HG02840 (cell line): ENCODE results near the gene PDGFA.

Experiments used
- ATAC-seq: cut with Tn5 transposase; IDR thresholded peaks from one replicate; pipeline ENCODE4 v1.9.1; 2021; ENCODE audit warnings: mild to moderate bottlenecking, moderate library complexity, moderate number of reproducible peaks; ENCODE audit not compliant: unreplicated experiment, low FRiP score

PDGFA gene

DNA sequence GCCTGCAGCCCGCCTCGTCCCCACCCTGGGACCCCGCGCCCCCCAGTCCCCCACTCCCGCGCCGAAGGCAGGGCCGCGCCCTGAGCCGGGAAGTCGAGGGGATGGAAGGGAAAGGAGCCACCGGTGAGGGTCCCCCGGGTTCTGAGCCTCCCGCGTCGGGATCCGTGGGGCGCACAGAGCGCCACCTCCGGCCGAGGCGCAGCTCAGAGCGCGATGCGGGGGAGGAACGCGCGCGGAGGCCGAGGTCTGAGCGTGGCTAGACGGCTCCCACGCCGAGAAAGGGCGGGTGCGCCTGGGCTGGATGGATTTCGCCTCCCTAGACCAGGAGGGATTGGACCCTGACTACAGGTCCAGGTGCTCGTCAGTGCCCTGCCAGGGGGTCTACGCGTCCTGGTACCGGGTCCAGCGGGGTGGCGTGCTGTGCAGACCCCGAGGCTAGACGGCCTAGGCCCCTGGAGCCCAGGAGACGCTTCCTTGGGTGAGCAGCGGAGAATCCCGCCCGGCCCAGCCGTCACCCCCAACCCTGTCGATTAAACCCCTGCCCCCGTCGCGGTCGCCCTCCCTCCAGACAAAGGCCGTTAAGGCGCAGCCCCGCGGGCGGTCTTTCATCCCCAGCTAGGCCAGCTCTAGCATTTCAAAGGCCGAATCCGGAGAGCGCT is 986 bp upstream of the PDGFA start:
- no peak for ATAC-seq

DNA sequence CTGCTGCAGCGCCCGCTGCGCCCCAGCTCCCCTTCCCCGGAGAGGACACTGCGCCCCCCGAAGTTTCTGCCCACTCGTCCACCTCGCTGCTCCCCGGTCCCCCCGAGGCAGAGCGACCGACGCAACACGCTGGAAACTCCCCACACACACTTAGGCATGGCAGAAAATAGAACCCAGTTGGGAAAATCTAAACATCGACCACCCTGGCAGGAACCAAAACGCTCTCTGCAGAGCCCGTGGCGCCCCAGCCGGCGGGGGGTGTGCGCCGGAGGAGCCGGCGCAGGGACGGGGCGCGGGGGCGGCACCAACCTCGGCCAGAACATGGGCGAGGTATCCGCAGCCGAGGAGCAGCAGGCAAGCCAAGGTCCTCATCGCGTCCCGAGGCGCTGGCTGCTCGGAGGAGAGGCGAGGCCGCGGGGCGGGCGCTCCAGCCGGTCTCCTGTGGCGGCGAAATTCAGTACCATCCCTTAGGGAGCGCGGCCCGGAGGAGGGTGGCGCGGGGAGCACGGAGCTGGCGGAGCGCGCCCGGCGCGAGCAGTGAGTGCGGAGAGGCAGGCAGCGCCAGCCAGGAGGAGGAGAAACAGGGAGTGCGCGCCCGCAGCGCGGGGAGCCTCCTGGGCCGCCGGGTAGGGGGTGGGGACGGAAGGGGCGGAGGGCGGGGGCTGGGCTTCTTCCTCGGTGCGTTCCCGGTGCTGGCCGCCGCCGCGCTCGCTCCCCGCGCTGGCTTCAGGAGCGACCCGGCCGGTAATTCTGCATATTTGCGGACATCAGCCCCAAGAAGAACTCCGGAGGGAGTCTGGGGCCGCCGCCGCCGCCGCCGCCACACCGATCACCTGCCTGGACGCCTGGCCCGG is 789 bp downstream of the PDGFA start:
- no peak for ATAC-seq

DNA sequence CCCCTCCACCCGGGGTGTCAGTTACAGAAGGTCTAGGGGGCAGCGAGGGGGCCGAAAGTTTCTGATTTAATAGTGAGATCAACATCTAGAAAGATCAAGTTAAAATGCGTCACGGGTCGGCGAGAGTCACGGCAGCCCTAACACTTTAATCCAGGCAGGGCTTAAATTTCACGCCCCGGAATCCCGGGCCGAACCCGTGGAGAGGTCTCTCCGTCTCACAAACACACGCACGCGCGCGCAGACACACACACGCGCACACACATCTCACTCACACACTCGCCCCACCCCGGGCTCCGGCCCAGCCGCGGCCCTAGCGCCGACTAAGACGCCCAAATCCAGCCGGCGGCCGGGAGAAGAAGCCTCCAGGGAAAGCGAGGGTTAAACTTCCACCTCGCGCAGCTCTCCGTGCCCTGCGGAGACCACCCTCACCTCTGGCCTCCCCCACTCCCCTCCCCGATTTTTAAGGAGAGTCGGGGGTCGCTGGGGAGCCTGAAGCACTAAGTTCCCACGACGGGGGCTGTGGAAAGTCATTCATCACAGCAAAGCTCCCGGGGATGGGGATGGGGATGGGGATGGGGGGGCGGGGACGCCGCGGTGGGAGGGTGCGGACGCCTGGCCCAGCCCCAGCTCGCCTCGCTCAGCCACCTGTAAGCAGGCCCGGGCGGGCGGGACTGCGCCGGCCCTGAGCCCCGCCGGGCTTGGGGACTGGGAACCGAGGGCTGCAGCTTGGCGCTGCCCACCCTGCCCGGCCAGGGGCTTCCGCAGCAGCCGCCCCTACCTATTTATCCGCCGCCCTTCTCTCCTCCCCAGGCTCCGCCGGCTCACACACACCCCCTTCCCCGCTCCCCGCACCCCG is 1.6 kb downstream of the PDGFA start:
- ATAC-seq = no peak

DNA sequence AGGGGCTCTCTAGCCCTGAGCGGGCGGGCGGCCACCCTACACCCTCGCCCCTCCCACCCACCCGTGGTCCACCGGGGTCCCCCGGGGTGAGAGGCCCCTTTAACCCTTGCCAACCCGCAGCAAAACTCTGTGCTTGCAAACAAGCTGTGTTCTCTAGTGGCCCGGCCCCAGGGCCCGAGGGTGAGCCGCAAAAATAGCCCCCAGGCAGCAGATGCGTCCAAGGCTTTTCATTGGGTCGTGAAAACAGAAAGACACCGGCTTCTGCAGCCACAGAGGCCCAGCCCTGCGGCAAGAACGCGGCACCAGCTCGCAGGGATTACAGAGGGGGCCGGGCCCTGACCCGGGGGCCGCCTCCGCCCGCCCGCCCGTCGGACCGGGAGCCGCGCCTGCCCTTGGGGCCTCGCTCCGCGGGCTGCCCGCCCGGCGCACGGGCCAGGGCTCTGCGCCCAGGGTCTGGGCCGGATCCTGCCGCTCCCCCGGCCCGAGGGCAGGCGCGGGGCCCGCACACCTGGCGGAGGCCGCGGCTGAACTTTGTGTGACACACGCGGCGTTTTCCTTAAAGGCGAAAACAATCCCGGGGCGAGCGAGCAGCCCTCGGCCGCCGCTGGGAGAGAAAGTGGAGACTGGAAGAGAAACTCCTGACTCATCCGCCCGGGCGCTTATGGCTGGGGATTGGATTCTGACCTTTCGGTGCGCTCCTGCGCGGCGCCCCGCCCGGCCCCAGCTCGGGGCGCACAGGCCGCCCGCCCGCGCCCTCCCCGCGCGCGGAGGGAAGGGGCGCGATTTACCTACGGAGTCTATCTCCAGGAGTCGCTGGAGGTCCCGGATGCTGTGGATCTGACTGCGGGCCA is 2.8 kb downstream of the PDGFA start:
- ATAC-seq = no peak

GRCh38 chr7:516216-516605 is 3.4 kb downstream of the PDGFA start:
- no peak for ATAC-seq

- ATAC-seq = no peak
These were observed 4.0 kb downstream of the PDGFA start for GRCh38 chr7:515628-516027.

- no peak for ATAC-seq
These were observed 4.7 kb downstream of the PDGFA start for GRCh38 chr7:514651-515598.

DNA sequence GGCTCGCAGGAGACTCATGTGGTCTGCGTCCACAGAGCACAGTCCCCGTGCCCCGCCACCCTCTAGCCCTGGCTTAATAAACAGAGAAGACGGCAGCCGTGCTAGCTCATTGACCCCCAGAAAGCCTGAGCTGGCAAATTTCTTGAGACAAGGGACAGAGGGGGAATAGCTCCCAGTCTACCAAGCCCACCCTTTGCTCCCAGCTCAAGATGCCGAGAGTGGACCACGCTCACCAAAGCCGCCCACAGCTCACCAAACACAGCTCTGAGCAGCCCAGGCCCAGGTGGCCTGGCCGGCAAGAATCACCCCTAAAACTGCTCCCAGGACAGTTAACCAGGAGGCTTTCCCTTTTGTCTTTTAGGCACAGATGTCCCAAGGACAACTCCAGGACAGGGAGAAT is 5.4 kb downstream of the PDGFA start:
- no peak for ATAC-seq

DNA sequence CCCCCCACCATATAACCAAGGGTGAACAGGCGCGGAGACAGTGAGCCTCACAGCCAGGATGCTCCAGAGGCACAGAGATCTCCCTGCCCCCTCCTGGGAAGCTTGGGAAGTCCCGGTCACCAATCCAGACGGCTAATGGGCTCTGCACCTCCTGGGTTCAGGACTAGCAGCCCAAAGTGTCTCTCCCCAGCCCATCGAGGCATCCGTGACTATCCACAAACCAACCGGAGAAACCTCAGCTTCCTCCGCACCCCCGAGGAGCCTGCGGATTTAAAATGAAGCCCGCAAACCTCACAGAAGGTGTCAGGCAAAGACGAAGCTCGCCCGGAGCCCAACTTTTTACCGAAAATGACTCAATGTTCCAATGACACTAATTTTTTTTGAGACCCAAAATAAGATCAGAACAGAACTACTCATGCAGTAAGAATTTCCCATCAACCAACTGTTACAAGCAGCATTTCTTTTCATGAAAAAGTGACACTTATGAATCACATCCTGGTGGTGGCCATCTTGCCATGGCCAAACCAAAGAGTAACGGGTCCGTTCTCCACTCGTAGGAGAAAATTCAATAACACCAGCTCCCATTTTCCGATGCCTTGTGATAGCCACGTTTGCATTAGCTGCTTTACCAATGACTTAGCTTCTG is 6.0 kb downstream of the PDGFA start:
- ATAC-seq = no peak

- no peak for ATAC-seq
These were observed 6.9 kb downstream of the PDGFA start for GRCh38 chr7:512541-513311.

GRCh38 chr7:512146-512510 is 7.5 kb downstream of the PDGFA start:
- ATAC-seq = no peak

- no peak for ATAC-seq
These were observed 8.0 kb downstream of the PDGFA start for GRCh38 chr7:511476-512145.

DNA sequence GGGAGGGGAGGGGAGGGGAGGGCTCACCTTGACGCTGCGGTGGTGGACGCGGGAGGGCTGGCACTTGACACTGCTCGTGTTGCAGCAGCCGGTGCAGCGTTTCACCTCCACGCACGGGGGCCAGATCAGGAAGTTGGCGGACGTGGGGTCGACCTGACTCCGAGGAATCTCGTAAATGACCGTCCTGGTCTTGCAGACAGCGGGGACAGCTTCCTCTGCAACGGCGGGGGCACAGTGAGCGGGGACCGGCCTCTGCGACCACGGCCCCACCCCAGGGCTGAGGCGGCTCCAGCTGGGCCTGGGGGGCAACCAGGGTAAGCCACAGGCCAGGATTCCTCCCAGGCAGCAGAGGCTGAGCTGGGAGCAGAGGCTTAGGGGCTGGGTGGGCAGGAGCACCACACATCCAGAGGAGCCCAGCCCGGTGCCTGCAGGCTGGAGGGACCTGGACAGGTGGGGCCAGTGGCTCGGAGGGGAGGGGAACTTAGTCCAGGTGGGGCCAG is 8.8 kb downstream of the PDGFA start:
- no peak for ATAC-seq

DNA sequence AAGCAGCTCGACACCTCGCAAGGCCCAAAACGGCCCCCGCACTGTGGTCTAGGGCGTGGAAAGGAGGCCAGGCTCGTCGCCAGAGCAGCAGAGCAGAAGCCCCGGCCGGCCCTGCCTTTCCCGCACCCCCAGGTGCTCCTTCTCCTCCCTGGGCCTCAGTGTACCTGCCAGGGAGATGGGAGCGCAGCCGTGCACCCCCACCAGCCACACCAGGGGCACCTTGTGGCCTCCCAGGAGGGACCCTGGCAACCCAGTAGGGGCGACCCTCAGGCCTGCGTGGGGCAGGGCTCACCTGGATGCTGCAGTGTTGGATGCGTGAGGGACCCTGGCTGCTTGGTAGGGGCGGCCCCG is 9.5 kb downstream of the PDGFA start:
- no peak for ATAC-seq

DNA sequence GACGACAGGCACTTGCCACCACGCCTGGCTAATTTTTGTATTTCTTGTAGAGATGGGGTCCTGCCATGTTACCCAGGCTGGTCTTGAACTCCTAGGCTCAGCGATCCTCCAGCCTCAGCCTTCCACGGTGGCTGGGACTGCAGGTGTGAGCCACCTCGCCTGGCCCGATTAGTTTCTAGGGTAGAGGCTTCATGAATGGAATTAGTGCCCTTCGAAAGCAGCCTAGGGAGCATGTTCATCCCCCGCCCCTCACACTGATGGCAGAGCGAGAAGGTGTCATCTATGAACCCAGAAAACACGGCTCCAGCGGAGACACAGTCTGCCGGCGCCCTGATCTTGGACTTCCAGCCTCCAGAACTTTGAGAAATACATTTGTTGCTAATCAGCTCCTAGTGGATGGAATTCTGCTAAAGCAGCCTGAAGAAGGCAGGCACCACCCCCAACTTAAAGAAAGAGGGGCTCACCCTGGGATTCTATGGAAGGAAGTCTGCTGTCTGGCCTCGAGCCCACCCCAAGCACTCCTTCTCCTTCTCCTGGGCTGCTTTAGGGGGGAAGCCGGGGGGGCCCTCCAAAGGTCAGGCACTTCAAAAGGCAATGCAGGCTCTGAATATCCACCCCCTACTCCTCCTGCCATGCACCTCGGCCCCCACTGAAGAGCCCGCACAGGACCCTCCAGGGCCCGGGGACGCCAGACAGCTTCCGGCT is 10.1 kb downstream of the PDGFA start:
- ATAC-seq = no peak

DNA sequence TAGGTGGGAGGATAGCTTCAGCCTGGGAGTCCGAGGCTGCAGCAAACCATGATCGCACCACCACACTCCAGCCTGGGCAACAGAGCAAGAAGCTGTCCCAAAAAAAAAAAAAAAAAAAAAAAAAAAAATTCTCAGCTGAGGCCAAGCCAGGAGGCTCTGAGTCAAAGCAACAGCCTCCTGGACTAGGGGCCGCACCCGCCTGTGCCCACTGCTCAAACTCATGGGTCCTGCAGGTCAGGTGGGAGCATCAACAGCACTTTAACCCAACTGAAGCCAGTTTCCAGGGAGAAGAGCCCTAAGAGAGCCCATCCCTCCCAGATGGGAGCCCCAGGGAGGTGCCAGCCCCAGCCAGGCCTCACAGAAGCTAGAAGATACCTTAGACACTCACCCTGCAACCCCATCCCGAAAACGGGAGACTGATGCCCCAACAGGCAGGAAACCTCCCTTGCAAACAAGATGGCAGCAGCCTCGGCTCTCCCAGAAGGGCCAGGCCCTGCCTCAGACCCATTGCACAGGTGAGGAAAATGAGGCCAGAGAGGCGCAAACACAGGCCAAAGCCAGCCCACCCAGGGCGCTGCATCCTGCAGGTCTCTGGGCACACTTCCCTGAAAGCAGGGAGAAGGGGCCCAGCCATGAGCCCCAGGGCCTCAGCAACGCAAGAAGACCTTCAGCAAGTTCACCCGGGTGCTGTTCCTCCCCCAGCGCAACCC is 11.0 kb downstream of the PDGFA start:
- ATAC-seq = no peak
